ENCODE results near the gene NTRK1.

- TF ChIP-seq CTCF (IDR thresholded peaks at IDR 0.05) (no peak), POLR2AphosphoS5 (IDR thresholded peaks at IDR 0.05) (no peak), POLR2A (IDR thresholded peaks at IDR 0.05) (no peak)
Measured at GRCh38 chr1:156912310-156912709, 51.6 kb downstream of the NTRK1 start.

All from upper lobe of left lung (tissue), 4 donors.